ENCODE data around the gene GALNT6.

- no peak for TF ChIP-seq CTCF (IDR thresholded peaks at IDR 0.05)
- TF ChIP-seq EZH2 (IDR thresholded peaks at IDR 0.05): no peak
- TF ChIP-seq EZH2phosphoT487 (IDR thresholded peaks at IDR 0.05): no peak
These were observed 48.8 kb downstream of the GALNT6 start for GRCh38 chr12:51342416-51342815.
